Hematopoietic multipotent progenitor cell (in vitro differentiated cells): ENCODE measurements around the gene SNAI1. TPM values are rescaled to one million over a fixed set of nuclear protein-coding genes. Genes with fewer than 3 reads are reported as not detected.
A peak's percentile ranks its signal among the peaks of the same experiment; 100 is the strongest.
"Not testable (repeated sequence)": the region's sequence is repeated elsewhere in the genome, so short reads cannot be mapped to it uniquely, and the experiment has no call there.

Experiments used
- DNase-seq, 3 donors: peaks; one replicate each; pipeline ENCODE4 v3.0.0-alpha.2; 2011 to 2015; ENCODE audit warnings: low read depth in 2 of 3, low spot score in 2 of 3
- total RNA-seq: library from RNA; depleted of rRNA; stranded (reverse); fragments of >200 nt; gene quantifications from one replicate; pipeline ENCODE4 v1.2.3, GENCODE V29; 2012

Gene SNAI1
- total RNA-seq = 1.1 TPM

- peak; percentile 65 to 90 (median 87) for DNase-seq
Measured at GRCh38 chr20:49982346-49983122, at the start of gene SNAI1. Gene SNAI1 (plus strand): TSS chr20:49982980. CDS start chr20:49983060, 80 bp downstream.

GRCh38 chr20:49935746-49936152 is 47.0 kb upstream of the SNAI1 start:
- DNase-seq = no peak

- DNase-seq = peak; percentile 82 to 93 (median 89)
Measured at GRCh38 chr20:49936153-49937026, 46.4 kb upstream of the SNAI1 start, which contains the start of gene RNF114. Gene RNF114 (plus strand): TSS chr20:49936397. CDS start chr20:49936413, 16 bp downstream.

GRCh38 chr20:49937027-49937929 is 45.5 kb upstream of the SNAI1 start:
- DNase-seq = no peak

GRCh38 chr20:49938173-49939163 is 44.3 kb upstream of the SNAI1 start:
- no peak for DNase-seq

GRCh38 chr20:49941456-49941855 is 41.3 kb upstream of the SNAI1 start:
- no peak for DNase-seq

- DNase-seq = no peak
Measured at GRCh38 chr20:49942303-49942702, 40.5 kb upstream of the SNAI1 start.

GRCh38 chr20:49942942-49943341 is 39.8 kb upstream of the SNAI1 start:
- DNase-seq = no peak

- no peak for DNase-seq
Measured at GRCh38 chr20:49945306-49945700, 37.5 kb upstream of the SNAI1 start.

GRCh38 chr20:49945701-49946477 is 36.9 kb upstream of the SNAI1 start:
- DNase-seq = no peak

- no peak for DNase-seq
Measured at GRCh38 chr20:49948178-49948577, 34.6 kb upstream of the SNAI1 start.

GRCh38 chr20:49948809-49949507 is 33.8 kb upstream of the SNAI1 start:
- no peak for DNase-seq

GRCh38 chr20:49951151-49951550 is 31.6 kb upstream of the SNAI1 start:
- DNase-seq = no peak

- no peak for DNase-seq
Measured at GRCh38 chr20:49955167-49955566, 27.6 kb upstream of the SNAI1 start.

GRCh38 chr20:49955830-49956396 is 26.9 kb upstream of the SNAI1 start:
- not testable (repeated sequence) for DNase-seq

- no peak for DNase-seq
Measured at GRCh38 chr20:49956689-49957088, 26.1 kb upstream of the SNAI1 start.

- peak in 1 of 3 donors; percentile 29 for DNase-seq
Measured at GRCh38 chr20:49957089-49957938, 25.5 kb upstream of the SNAI1 start.
